OCI-LY7 (cell line): ENCODE results near the gene SFSWAP. TPM values are rescaled to one million over a fixed set of nuclear protein-coding genes. Genes with fewer than 3 reads are reported as not detected.

ENCODE experiments used
- BruUV-seq: library from RNA; stranded (reverse); fragments of 400-500 nt; replicated peaks from 2 replicates; lab custom pipeline; 2021; lab: Mats Ljungman, UMichigan
- CTCF ChIA-PET: fragments of 300-600 bp; sonication (Branson Sonifier 250); formaldehyde crosslinking; loops from one replicate; lab custom pipeline; 2022; ENCODE audit warnings: antibody characterized with exemption; ENCODE audit not compliant: unreplicated experiment; lab: Charles Lee
- POLR2A ChIA-PET: fragments of 300-600 bp; sonication (Branson Sonifier 250); formaldehyde crosslinking; loops from one replicate; lab custom pipeline; 2022; ENCODE audit warnings: antibody characterized with exemption; lab: Charles Lee
- DNase-seq: peaks from one replicate; pipeline ENCODE4 v3.0.0-alpha.2; 2015; ENCODE audit warnings: low spot score
- H2AFZ ChIP-seq: fragments of 200-600 bp; sonication (generic), shearing (Covaris generic); 2 replicates; pipeline ENCODE4 v1.6.1; 2014; ENCODE audit warnings: mild to moderate bottlenecking, antibody characterized with exemption, low read length, moderate library complexity
- H3K27ac ChIP-seq: fragments of 200-600 bp; sonication (generic); 2 replicates; pipeline ENCODE4 v1.5.1; 2014; ENCODE audit warnings: mixed run types, low read depth, mild to moderate bottlenecking, moderate library complexity, low read length, inconsistent platforms; ENCODE audit not compliant: poor library complexity, severe bottlenecking
- H3K36me3 ChIP-seq: fragments of 200-600 bp; sonication (generic); 2 replicates; pipeline ENCODE4 v1.6.1; 2014; ENCODE audit warnings: mild to moderate bottlenecking, antibody characterized with exemption, low read length, moderate library complexity, mixed read lengths; ENCODE audit not compliant: insufficient read depth
- H3K4me1 ChIP-seq: fragments of 200-600 bp; sonication (generic); 2 replicates; pipeline ENCODE4 v1.5.1; 2014; ENCODE audit warnings: mild to moderate bottlenecking, low read length; ENCODE audit not compliant: insufficient read depth, poor library complexity, severe bottlenecking
- H3K4me2 ChIP-seq: fragments of 200-600 bp; sonication (generic); 2 replicates; pipeline ENCODE4 v1.6.1; 2014; ENCODE audit warnings: mild to moderate bottlenecking, low read length
- H3K4me3 ChIP-seq: fragments of 200-600 bp; sonication (generic); 2 replicates; pipeline ENCODE4 v1.5.1; 2014; ENCODE audit warnings: mild to moderate bottlenecking, low read depth, low read length; ENCODE audit not compliant: poor library complexity, severe bottlenecking
- H3K79me2 ChIP-seq: fragments of 200-600 bp; sonication (generic); 2 replicates; pipeline ENCODE4 v1.6.1; 2016; ENCODE audit warnings: low read depth, mild to moderate bottlenecking, low read length, moderate library complexity, mixed read lengths; ENCODE audit not compliant: insufficient read depth
- H3K9me2 ChIP-seq: fragments of 200-600 bp; sonication (generic); 2 replicates; pipeline ENCODE4 v1.6.1; 2016; ENCODE audit warnings: mild to moderate bottlenecking, low read length, mixed read lengths; ENCODE audit not compliant: insufficient read depth
- H3K9me3 ChIP-seq: fragments of 200-600 bp; sonication (generic); 2 replicates; pipeline ENCODE4 v1.6.1; 2014; ENCODE audit warnings: mild to moderate bottlenecking, mixed run types, low read length, mixed read lengths
- H4K20me1 ChIP-seq: fragments of 200-600 bp; sonication (generic); 2 replicates; pipeline ENCODE4 v1.6.1; 2014; ENCODE audit warnings: mild to moderate bottlenecking, antibody characterized with exemption, low read length, moderate library complexity, mixed read lengths; ENCODE audit not compliant: insufficient read depth
- EZH2phosphoT487 ChIP-seq: fragments of 200-600 bp; sonication (generic); IDR thresholded peaks from 2 replicates; pipeline ENCODE4 v1.6.1; 2018; ENCODE audit warnings: low read depth, borderline replicate concordance, mild to moderate bottlenecking, mixed run types, antibody characterized with exemption, low read length, moderate library complexity, mixed read lengths
- intact Hi-C: fragments of 100-400 bp; cut with micrococcal nuclease; formaldehyde crosslinking; loops from one replicate; pipeline ENCODE4 v1.10.0; 2022; ENCODE audit not compliant: unreplicated experiment
- total RNA-seq, 2 experiments: library from RNA; depleted of rRNA in 1 of 2; stranded (reverse); fragments of >200 nt in 1 of 2; shearing (Covaris generic) in 1 of 2; gene quantifications; 2 replicates each; pipeline ENCODE4 v1.2.3, GENCODE V29; 2014 to 2022
- TF ChIP-seq, protein P1 (sequence below): fragments of 200-600 bp; sonication (generic); conservative IDR thresholded peaks from 2 replicates; pipeline ENCODE4 v1.5.1; 2014; ENCODE audit warnings: mild to moderate bottlenecking, antibody characterized with exemption, low read length, moderate library complexity, mixed read lengths

Gene SFSWAP
- total RNA-seq, 2 experiments from 2014 or later, result 54.0 to 87.1 TPM

DNA sequence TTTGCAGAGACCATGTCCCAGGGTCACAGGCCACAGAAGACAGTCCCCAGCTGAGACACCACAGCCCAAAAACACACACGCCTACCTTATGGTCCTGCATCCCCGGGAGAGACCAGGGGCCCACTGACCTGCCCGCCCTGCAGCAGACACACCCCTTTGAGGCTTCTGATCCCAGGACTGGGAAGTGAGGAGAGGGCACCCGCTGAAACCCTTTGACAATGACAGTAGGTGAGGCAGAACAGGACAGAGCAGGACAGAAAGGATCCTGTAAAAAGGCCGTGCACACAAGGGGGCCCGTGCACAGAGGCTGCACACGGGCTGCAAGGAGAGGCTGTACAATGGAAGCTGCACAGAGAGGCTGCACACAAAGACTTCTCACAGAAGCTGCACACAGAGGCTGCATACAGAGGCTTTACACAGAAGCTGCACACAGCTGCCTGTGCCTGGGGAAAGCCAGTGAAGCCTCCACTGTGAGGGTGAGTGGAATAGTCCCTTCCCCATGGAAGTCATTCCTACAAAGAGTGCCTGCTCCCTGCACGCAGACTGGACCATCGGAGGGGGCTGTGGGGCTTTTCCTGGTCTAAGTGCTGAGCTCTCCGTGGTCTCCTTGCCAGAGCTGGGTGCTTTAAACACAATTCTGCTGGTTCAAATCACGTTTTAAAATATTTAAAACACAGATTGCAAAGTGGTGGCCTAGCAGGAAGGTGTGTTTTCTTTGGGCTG, 16.6 kb upstream of the SFSWAP start:
- Histone ChIP-seq H3K4me2 (no peak overlapping the region), H3K79me2 (no peaks in the 10 kb centered on the region), H3K4me3 (no peak overlapping the region), H2AFZ (no peak overlapping the region), H3K4me1 (no peaks in the 10 kb centered on the region), H3K9me2 (no peaks in the 10 kb centered on the region), H3K27ac (no peak overlapping the region), H3K9me3 (0 out of 2 replicates have a peak, but pooled peaks cover 2% of the 10 kb centered on the region), H3K36me3 (no peaks in the 10 kb centered on the region), H4K20me1 (no peaks in the 10 kb centered on the region)
- intact Hi-C loops, result no loop called here
- CTCF ChIA-PET, result no interaction called here
- no peak for DNase-seq
- no TSS peak for BruUV-seq
- POLR2A ChIA-PET, result no interaction called here
- TF ChIP-seq, protein P1, sequence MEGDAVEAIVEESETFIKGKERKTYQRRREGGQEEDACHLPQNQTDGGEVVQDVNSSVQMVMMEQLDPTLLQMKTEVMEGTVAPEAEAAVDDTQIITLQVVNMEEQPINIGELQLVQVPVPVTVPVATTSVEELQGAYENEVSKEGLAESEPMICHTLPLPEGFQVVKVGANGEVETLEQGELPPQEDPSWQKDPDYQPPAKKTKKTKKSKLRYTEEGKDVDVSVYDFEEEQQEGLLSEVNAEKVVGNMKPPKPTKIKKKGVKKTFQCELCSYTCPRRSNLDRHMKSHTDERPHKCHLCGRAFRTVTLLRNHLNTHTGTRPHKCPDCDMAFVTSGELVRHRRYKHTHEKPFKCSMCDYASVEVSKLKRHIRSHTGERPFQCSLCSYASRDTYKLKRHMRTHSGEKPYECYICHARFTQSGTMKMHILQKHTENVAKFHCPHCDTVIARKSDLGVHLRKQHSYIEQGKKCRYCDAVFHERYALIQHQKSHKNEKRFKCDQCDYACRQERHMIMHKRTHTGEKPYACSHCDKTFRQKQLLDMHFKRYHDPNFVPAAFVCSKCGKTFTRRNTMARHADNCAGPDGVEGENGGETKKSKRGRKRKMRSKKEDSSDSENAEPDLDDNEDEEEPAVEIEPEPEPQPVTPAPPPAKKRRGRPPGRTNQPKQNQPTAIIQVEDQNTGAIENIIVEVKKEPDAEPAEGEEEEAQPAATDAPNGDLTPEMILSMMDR, result no peak
- no peak for TF ChIP-seq EZH2phosphoT487

DNA sequence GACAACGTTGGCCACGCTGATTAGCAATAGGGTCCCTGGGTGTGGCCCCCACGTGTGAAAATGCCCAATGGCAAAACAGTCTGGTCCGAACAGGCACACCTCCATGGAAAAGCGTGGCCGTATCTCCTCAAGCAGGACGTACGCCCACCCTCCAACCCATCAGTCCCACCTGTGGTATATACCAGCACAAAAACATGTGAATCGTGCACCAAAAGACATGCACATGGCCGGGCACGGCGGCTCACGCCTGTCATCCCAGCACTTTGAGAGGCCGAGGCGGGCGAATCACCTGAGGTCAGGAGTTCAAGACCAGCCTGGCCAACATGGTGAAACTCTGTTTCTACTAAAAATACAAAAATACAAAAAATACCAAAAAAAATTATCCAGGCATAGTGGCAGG, 14.9 kb upstream of the SFSWAP start:
- DNase-seq, result no peak
- POLR2A ChIA-PET, result no interaction called here

DNA sequence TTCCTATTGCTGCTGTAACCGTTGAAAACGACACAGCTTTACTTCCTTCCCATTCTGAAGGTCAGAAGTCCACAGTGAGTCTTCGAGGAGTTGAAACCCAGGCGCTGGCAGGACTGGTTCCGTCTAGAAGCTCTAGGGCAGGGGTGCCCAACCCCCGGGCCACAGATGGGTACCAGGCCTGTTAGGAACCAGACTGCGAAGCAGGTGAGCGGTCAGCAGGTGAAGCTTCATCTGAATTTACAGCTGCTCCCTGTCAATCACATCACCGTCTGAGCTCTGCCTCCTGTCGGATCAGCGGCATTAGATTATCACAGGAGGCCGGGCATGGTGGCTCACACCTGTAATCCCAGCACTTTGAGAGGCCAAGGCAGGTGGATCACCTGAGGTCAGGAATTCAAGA, 12.6 kb upstream of the SFSWAP start:
- H3K4me1 ChIP-seq, result no peaks in the 10 kb centered on the region
- TF ChIP-seq, protein P1, result no peak
- no peak for TF ChIP-seq EZH2phosphoT487
- no peaks in the 10 kb centered on the region for H4K20me1 ChIP-seq
- H2AFZ ChIP-seq, result no peak overlapping the region
- H3K36me3 ChIP-seq, result no peaks in the 10 kb centered on the region
- no peak for DNase-seq
- no peak overlapping the region for H3K27ac ChIP-seq
- intact Hi-C loops, result no loop called here
- no peak overlapping the region for H3K4me2 ChIP-seq
- no peaks in the 10 kb centered on the region for H3K9me2 ChIP-seq
- ChIA-PET POLR2A (no interaction called here), CTCF (no interaction called here)
- no peak overlapping the region for H3K4me3 ChIP-seq
- H3K9me3 ChIP-seq, result no peaks in the 10 kb centered on the region
- no peaks in the 10 kb centered on the region for H3K79me2 ChIP-seq
- BruUV-seq, result no TSS peak

More for the DNA sequence above, 14.9 kb upstream of the SFSWAP start:
- CTCF ChIA-PET, result no interaction called here
- Histone ChIP-seq H3K4me1 (no peaks in the 10 kb centered on the region), H3K9me2 (no peaks in the 10 kb centered on the region), H4K20me1 (no peaks in the 10 kb centered on the region), H3K36me3 (no peaks in the 10 kb centered on the region), H3K9me3 (no peaks in the 10 kb centered on the region), H3K4me2 (no peak overlapping the region), H3K4me3 (no peak overlapping the region), H3K27ac (no peak overlapping the region), H3K79me2 (no peaks in the 10 kb centered on the region), H2AFZ (no peak overlapping the region)
- no TSS peak for BruUV-seq
- TF ChIP-seq EZH2phosphoT487, result no peak
- TF ChIP-seq, protein P1, result no peak
- intact Hi-C loops, result no loop called here
